Measurements from ENCODE around the gene CACNG1. TPM values are rescaled to one million over a fixed set of nuclear protein-coding genes. Genes with fewer than 3 reads are reported as not detected.
"Not testable (repeated sequence)": the region's sequence is repeated elsewhere in the genome, so short reads cannot be mapped to it uniquely, and the experiment has no call there.

CACNG1 gene
- total RNA-seq, 1 experiment from 2014 or later = not detected

- Histone ChIP-seq H2AFZ (no peak overlapping the region), H3K79me2 (ENCODE audit: low read depth) (no peaks in the 10 kb centered on the region), H3K4me2 (no peak overlapping the region), H3K27me3 (ENCODE audit: insufficient read depth, low read depth) (no peaks in the 10 kb centered on the region), H3K4me3 (no peak overlapping the region), H3K27ac (no peak overlapping the region), H4K20me1 (ENCODE audit: insufficient read depth) (no peaks in the 10 kb centered on the region), H3F3A (ENCODE audit: insufficient read depth, low read depth) (no peaks in the 10 kb centered on the region), H3K9me3 (ENCODE audit: insufficient read depth, low read depth) (no peaks in the 10 kb centered on the region), H3K4me1 (replicated peaks; ENCODE audit: insufficient read depth) (no peaks in the 10 kb centered on the region), H3K36me3 (ENCODE audit: low read depth) (no peaks in the 10 kb centered on the region; the same call in 1 of the 2 replicates), H3K9me2 (ENCODE audit: insufficient read depth) (no peaks in the 10 kb centered on the region)
- no TSS peak for BruUV-seq (replicated peaks)
- TF ChIP-seq CTCF (conservative IDR thresholded peaks at IDR 0.05) (no peak), EZH2 (IDR thresholded peaks at IDR 0.05; ENCODE audit: low read depth) (no peak)
- ChIA-PET POLR2A (ENCODE audit: unreplicated experiment) (no interaction called here), CTCF (no interaction called here)
- intact Hi-C loops (cut with micrococcal nuclease; ENCODE audit: unreplicated experiment) = no loop called here
- no peak for DNase-seq
Measured at GRCh38 chr17:67098006-67098405, 53.7 kb downstream of the CACNG1 start.

GRCh38 chr17:67104641-67105040 lies 60.3 kb downstream of the CACNG1 start:
- BruUV-seq (replicated peaks); H3K9me2 ChIP-seq (ENCODE audit: insufficient read depth); intact Hi-C loops (cut with micrococcal nuclease; ENCODE audit: unreplicated experiment); H3K4me2 ChIP-seq; H3K9me3 ChIP-seq (ENCODE audit: insufficient read depth, low read depth); H3K27me3 ChIP-seq (ENCODE audit: insufficient read depth, low read depth); H3K79me2 ChIP-seq (ENCODE audit: low read depth); CTCF ChIA-PET; H2AFZ ChIP-seq; H3F3A ChIP-seq (ENCODE audit: insufficient read depth, low read depth); H3K4me1 ChIP-seq (replicated peaks; ENCODE audit: insufficient read depth); H4K20me1 ChIP-seq (ENCODE audit: insufficient read depth); H3K4me3 ChIP-seq; DNase-seq; H3K27ac ChIP-seq; H3K36me3 ChIP-seq (ENCODE audit: low read depth); POLR2A ChIA-PET (ENCODE audit: unreplicated experiment): not testable (repeated sequence)

- Histone ChIP-seq H3K9me2 (ENCODE audit: insufficient read depth) (no peaks in the 10 kb centered on the region), H3K79me2 (ENCODE audit: low read depth) (no peaks in the 10 kb centered on the region), H3K36me3 (ENCODE audit: low read depth) (peaks cover 9% of the 10 kb centered on the region), H3K4me1 (replicated peaks; ENCODE audit: insufficient read depth) (no peaks in the 10 kb centered on the region), H3K4me3 (no peak overlapping the region), H3K27me3 (ENCODE audit: insufficient read depth, low read depth) (no peaks in the 10 kb centered on the region), H3K27ac (no peak overlapping the region), H3F3A (ENCODE audit: insufficient read depth, low read depth) (no peaks in the 10 kb centered on the region), H2AFZ (no peak overlapping the region), H3K4me2 (no peak overlapping the region), H4K20me1 (ENCODE audit: insufficient read depth) (no peaks in the 10 kb centered on the region), H3K9me3 (ENCODE audit: insufficient read depth, low read depth) (no peaks in the 10 kb centered on the region)
- BruUV-seq (replicated peaks) = no TSS peak
- intact Hi-C loops (cut with micrococcal nuclease; ENCODE audit: unreplicated experiment) = no loop called here
- TF ChIP-seq EZH2 (IDR thresholded peaks at IDR 0.05; ENCODE audit: low read depth) = no peak
- TF ChIP-seq CTCF (conservative IDR thresholded peaks at IDR 0.05) = no peak
- no peak for DNase-seq
- CTCF ChIA-PET = no interaction called here
- POLR2A ChIA-PET (ENCODE audit: unreplicated experiment) = no interaction called here
Measured at GRCh38 chr17:67105213-67105612, 60.9 kb downstream of the CACNG1 start.

Other genes starting within 250 kb of the CACNG1 start
- not detected in 2 replicates for gene CACNG5, start 209.4 kb upstream of the CACNG1 start, total RNA-seq (2021)
- 45.1 and 46.3 TPM in 2 replicates for gene CACNG4, start 79.8 kb upstream of the CACNG1 start, total RNA-seq (2021)
- gene HELZ, start 200.6 kb downstream of the CACNG1 start, total RNA-seq (2021) = 35.1 and 38.0 TPM in 2 replicates